Activated CD4-positive, alpha-beta T cell treated with anti-CD3 and anti-CD28 coated beads for 1 hour (primary cell): ENCODE results near the gene CFAP54.

Experiments used
- DNase-seq: peaks from one replicate; pipeline ENCODE4 v3.0.0-alpha.2; 2020

Gene CFAP54

GRCh38 chr12:96770219-96771102, 281.1 kb downstream of the CFAP54 start:
- no peak for DNase-seq

- DNase-seq: no peak
Measured at GRCh38 chr12:96773031-96773430, 283.7 kb downstream of the CFAP54 start.

GRCh38 chr12:96774496-96775256, 285.3 kb downstream of the CFAP54 start:
- DNase-seq: no peak

GRCh38 chr12:96776908-96777307, 287.5 kb downstream of the CFAP54 start:
- DNase-seq: no peak

- no peak for DNase-seq
Measured at GRCh38 chr12:96780330-96780729, 291.0 kb downstream of the CFAP54 start.

- DNase-seq: no peak
Measured at GRCh38 chr12:96786791-96787190, 297.4 kb downstream of the CFAP54 start.

GRCh38 chr12:96803969-96804368, 314.6 kb downstream of the CFAP54 start:
- DNase-seq: no peak

- DNase-seq: no peak
Measured at GRCh38 chr12:96806272-96806671, 316.9 kb downstream of the CFAP54 start.

- DNase-seq: no peak
Measured at GRCh38 chr12:96807741-96808140, 318.4 kb downstream of the CFAP54 start.

- no peak for DNase-seq
Measured at GRCh38 chr12:96808587-96808986, 319.2 kb downstream of the CFAP54 start.

GRCh38 chr12:96809522-96809921, 320.1 kb downstream of the CFAP54 start:
- no peak for DNase-seq

GRCh38 chr12:96810057-96810456, 320.7 kb downstream of the CFAP54 start:
- no peak for DNase-seq

- DNase-seq: no peak
Measured at GRCh38 chr12:96810477-96810876, 321.1 kb downstream of the CFAP54 start.

GRCh38 chr12:96811083-96811482, 321.7 kb downstream of the CFAP54 start:
- no peak for DNase-seq

GRCh38 chr12:96812153-96812552, 322.8 kb downstream of the CFAP54 start:
- DNase-seq: no peak

GRCh38 chr12:96814200-96814599, 324.8 kb downstream of the CFAP54 start:
- no peak for DNase-seq

GRCh38 chr12:96821592-96821991, 332.2 kb downstream of the CFAP54 start:
- DNase-seq: no peak

- no peak for DNase-seq
Measured at GRCh38 chr12:96822641-96823040, 333.3 kb downstream of the CFAP54 start.

GRCh38 chr12:96824074-96824837, 334.9 kb downstream of the CFAP54 start:
- DNase-seq: no peak

GRCh38 chr12:96824838-96825236, 335.5 kb downstream of the CFAP54 start:
- no peak for DNase-seq

- no peak for DNase-seq
Measured at GRCh38 chr12:96828169-96828789, 338.9 kb downstream of the CFAP54 start.

- DNase-seq: no peak
Measured at GRCh38 chr12:96829354-96829753, 340.0 kb downstream of the CFAP54 start.

GRCh38 chr12:96831346-96831745, 342.0 kb downstream of the CFAP54 start:
- no peak for DNase-seq
